GM13976 (cell line): ENCODE results near the gene OR2C1.

Experiments
- DNase-seq: peaks from one replicate; pipeline ENCODE4 v3.0.0; 2012; ENCODE audit warnings: low spot score
- in situ Hi-C: fragments of 300-500 bp; cut with MboI; formaldehyde crosslinking; loops from one replicate; pipeline ENCODE4 v1.12.0; 2022; ENCODE audit warnings: low sequenced_read_pairs, mixed read lengths, inconsistent platforms; ENCODE audit not compliant: unreplicated experiment
- TF ChIP-seq, protein P1 (sequence below): IDR thresholded peaks from 2 replicates; pipeline ENCODE4 v1.5.1; 2012; ENCODE audit warnings: borderline replicate concordance, mild to moderate bottlenecking; ENCODE audit not compliant: insufficient read depth; ENCODE audit errors: extremely low read depth, missing control alignments, control extremely low read depth

Gene OR2C1

DNA sequence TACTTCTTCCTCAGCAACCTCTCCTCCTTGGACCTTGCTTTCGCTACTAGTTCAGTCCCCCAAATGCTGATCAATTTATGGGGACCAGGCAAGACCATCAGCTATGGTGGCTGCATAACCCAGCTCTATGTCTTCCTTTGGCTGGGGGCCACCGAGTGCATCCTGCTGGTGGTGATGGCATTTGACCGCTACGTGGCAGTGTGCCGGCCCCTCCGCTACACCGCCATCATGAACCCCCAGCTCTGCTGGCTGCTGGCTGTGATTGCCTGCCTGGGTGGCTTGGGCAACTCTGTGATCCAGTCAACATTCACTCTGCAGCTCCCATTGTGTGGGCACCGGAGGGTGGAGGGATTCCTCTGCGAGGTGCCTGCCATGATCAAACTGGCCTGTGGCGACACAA, 429 bp downstream of the OR2C1 start:
- TF ChIP-seq, protein P1, sequence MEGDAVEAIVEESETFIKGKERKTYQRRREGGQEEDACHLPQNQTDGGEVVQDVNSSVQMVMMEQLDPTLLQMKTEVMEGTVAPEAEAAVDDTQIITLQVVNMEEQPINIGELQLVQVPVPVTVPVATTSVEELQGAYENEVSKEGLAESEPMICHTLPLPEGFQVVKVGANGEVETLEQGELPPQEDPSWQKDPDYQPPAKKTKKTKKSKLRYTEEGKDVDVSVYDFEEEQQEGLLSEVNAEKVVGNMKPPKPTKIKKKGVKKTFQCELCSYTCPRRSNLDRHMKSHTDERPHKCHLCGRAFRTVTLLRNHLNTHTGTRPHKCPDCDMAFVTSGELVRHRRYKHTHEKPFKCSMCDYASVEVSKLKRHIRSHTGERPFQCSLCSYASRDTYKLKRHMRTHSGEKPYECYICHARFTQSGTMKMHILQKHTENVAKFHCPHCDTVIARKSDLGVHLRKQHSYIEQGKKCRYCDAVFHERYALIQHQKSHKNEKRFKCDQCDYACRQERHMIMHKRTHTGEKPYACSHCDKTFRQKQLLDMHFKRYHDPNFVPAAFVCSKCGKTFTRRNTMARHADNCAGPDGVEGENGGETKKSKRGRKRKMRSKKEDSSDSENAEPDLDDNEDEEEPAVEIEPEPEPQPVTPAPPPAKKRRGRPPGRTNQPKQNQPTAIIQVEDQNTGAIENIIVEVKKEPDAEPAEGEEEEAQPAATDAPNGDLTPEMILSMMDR = no peak
- DNase-seq = no peak
- in situ Hi-C loops = no loop called here

DNA sequence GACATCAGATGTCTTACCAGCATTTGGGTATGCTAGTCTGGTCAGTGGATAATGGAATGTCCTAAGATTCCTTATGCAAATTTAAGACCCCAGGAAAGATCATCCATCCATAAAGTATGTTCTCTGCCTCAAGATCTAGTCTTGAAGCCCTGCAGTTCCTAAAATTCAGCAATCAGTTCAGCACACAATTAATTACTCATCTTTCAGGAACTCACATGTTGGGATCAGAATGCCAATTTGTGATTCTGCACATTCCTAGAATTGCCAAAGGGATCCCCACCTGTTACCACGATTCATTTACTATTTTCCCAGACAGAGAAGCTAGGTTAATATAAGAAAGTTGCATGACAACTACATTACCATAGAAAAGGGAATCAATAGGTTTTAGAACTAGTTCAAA, 3.2 kb downstream of the OR2C1 start:
- TF ChIP-seq, protein P1 = no peak

DNA sequence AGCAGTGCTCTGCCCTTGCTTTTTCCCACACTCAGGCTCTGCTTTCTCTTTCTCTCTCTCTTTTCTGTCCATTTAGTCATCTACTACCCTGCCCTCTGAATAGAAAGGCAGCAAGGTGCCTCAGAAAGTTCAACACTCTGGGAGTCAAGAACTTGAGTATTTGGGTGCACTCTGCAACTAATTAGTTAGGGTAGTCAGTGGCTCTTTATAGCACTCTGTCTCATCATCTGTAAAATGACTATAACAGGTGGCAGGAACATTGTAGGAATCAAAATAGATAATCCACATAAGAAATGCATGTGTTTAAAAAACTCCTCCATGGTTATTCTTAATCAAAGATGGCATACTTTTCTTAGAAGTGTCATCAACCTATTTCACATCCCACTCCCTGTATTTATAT, 7.2 kb downstream of the OR2C1 start:
- no peak for DNase-seq
- TF ChIP-seq, protein P1 = no peak
- in situ Hi-C loops = no loop called here

More for the DNA sequence above, 3.2 kb downstream of the OR2C1 start:
- no peak for DNase-seq
- in situ Hi-C loops = no loop called here

DNA sequence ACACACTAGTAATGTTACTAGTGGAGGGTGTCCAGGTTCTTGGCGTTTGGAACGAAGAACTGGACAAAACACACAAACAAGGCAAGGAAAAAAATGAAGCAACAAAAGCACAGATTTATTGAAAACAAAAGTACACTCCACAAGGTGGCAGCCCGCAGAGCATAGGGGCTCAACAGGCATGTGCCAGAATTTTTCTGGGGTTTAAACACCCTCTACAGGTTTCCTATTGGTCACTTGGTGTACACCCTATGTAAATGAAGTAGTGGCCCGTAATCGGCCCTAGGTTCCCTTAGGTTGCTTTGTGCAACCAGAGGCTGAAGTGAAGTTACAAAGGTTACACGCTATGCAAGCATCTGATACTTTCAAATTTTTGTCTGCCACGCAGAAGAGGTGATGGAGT, 8.1 kb downstream of the OR2C1 start:
- TF ChIP-seq, protein P1 = no peak
- DNase-seq = no peak

DNA sequence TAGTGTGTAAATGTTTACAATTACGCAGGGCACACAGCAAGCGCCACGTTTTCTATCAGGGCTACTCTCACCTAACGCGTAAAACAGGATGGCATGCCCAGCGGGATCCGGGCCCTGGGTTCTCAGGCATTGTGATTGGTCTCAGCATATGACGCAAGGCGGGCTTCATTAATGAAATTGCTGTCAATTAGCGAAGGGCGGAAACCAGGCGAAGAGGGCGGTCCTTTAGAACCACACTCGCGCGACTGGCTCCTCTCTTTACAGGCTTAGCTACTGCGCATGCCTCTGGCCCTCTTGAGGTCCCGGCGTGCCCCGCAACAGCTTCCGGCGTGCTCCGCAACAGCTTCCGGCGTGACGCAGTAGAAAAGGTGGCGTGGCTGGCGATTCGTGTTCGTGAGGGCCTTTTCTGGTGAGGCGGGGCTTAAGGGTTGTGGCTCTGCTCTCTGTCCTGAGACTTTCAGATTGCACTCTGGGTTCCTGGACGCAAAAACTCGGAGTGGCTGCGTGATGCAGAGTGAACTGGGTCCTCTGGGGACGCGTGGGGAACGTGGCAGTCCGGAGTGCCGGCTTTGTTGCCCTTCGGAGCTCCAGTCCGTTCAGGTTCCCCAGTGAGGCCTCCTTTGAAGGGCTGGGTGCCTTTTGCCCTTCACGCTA, 9.2 kb downstream of the OR2C1 start:
- in situ Hi-C loops = no loop called here
- DNase-seq = peak; percentile 80
- TF ChIP-seq, protein P1 = no peak

More for the DNA sequence above, 8.1 kb downstream of the OR2C1 start:
- in situ Hi-C loops = no loop called here

DNA sequence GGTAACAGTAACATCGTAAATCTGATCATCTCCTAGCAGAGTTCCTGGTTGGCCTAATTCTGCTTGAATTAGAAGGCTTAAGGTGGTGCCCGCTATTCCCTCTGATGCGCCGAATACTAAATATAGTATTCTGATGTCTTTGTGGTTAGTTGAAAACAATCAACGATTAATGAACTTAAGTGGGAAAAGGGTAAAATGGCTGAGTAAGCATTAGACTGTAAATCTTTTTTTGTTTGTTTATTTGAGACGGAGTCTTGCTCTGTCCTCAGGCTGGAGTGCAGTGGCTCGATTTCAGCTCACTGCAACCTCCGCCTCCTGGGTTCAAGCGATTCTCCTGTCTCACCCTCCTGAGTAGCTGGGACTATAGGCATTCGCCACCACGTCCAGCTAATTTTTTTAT, 13.4 kb downstream of the OR2C1 start:
- no peak for DNase-seq
- in situ Hi-C loops = no loop called here
- TF ChIP-seq, protein P1 = no peak
